HepG2 (cell line): ENCODE data around the gene SMIM22. TPM values are rescaled to one million over a fixed set of nuclear protein-coding genes. Genes with fewer than 3 reads are reported as not detected.

Experiments
- AGO2 ChIP-seq: fragments of 200-400 bp; formaldehyde crosslinking; optimal IDR thresholded peaks from 2 replicates; pipeline ENCODE3; 2017; ENCODE audit warnings: mild to moderate bottlenecking, low read depth, low read length, moderate library complexity
- ATRX ChIP-seq: sonication (generic); formaldehyde crosslinking; IDR thresholded peaks from 2 replicates; pipeline ENCODE4 v1.4.0; 2020; ENCODE audit warnings: missing genetic modification reagents, borderline replicate concordance
- EEA1 ChIP-seq: sonication (generic); formaldehyde crosslinking; IDR thresholded peaks from 2 replicates; pipeline ENCODE4 v1.5.1; 2020; ENCODE audit warnings: mild to moderate bottlenecking, missing genetic modification reagents, borderline replicate concordance
- ELF3 ChIP-seq: IDR thresholded peaks from 2 replicates; pipeline ENCODE4 v1.6.1; 2016; ENCODE audit warnings: missing genetic modification reagents, missing compliant biosample characterization
- EP300 ChIP-seq, 3 experiments: sonication (generic) in 1 of 3; formaldehyde crosslinking in 1 of 3; IDR thresholded peaks; 2 replicates each; pipeline versions ENCODE4 v1.5.1 to v1.6.1; 2011 to 2020; ENCODE audit warnings: low read depth in 2 of 3, low read length in 2 of 3, borderline replicate concordance in 1 of 3, improper control_type of control experiment in 1 of 3, mild to moderate bottlenecking in 1 of 3, missing genetic modification reagents in 1 of 3, moderate library complexity in 1 of 3
- HDAC1 ChIP-seq: sonication (generic); formaldehyde crosslinking; IDR thresholded peaks from 2 replicates; pipeline ENCODE4 v1.5.1; 2020; ENCODE audit warnings: mild to moderate bottlenecking, missing genetic modification reagents
- KLF15 ChIP-seq: sonication (generic); formaldehyde crosslinking; IDR thresholded peaks from 2 replicates; pipeline ENCODE4 v1.8.1; 2023; ENCODE audit warnings: borderline replicate concordance, mild to moderate bottlenecking, inconsistent platforms, missing genetic modification reagents, mixed read lengths
- NFATC3 ChIP-seq: sonication (generic); formaldehyde crosslinking; IDR thresholded peaks from 2 replicates; pipeline ENCODE4 v1.5.1; 2020; ENCODE audit warnings: mild to moderate bottlenecking, missing genetic modification reagents
- PAXIP1 ChIP-seq: sonication (generic); formaldehyde crosslinking; conservative IDR thresholded peaks from 2 replicates; pipeline ENCODE4 v1.4.0; 2020; ENCODE audit warnings: mild to moderate bottlenecking, missing genetic modification reagents, moderate library complexity
- PHF20 ChIP-seq: sonication (generic); formaldehyde crosslinking; IDR thresholded peaks from 2 replicates; pipeline ENCODE4 v1.5.0; 2020; ENCODE audit warnings: mild to moderate bottlenecking, missing genetic modification reagents
- PLSCR1 ChIP-seq: sonication (generic); formaldehyde crosslinking; IDR thresholded peaks from 2 replicates; pipeline ENCODE4 v1.5.0; 2020; ENCODE audit warnings: missing genetic modification reagents, mild to moderate bottlenecking, borderline replicate concordance
- SP4 ChIP-seq: sonication (generic); formaldehyde crosslinking; IDR thresholded peaks from 2 replicates; pipeline ENCODE4 v1.8.1; 2023; ENCODE audit warnings: mild to moderate bottlenecking, missing genetic modification reagents
- ZFP36L2 ChIP-seq: sonication (generic); formaldehyde crosslinking; IDR thresholded peaks from 2 replicates; pipeline ENCODE4 v1.4.0; 2020; ENCODE audit warnings: missing genetic modification reagents
- ZNF296 ChIP-seq: sonication (generic); formaldehyde crosslinking; conservative IDR thresholded peaks from 2 replicates; pipeline ENCODE4 v1.5.0; 2020; ENCODE audit warnings: mild to moderate bottlenecking, missing genetic modification reagents
- ZNF317 ChIP-seq: sonication (generic); formaldehyde crosslinking; IDR thresholded peaks from 2 replicates; pipeline ENCODE4 v1.5.0; 2020; ENCODE audit warnings: mild to moderate bottlenecking, missing genetic modification reagents
- ZNF556 ChIP-seq: sonication (generic); formaldehyde crosslinking; IDR thresholded peaks from 2 replicates; pipeline ENCODE4 v1.4.0; 2020; ENCODE audit warnings: mild to moderate bottlenecking, missing genetic modification reagents, borderline replicate concordance
- ZNF704 ChIP-seq: sonication (generic); formaldehyde crosslinking; IDR thresholded peaks from 2 replicates; pipeline ENCODE4 v1.8.1; 2023; ENCODE audit warnings: mild to moderate bottlenecking, inconsistent platforms, moderate library complexity, missing genetic modification reagents, borderline replicate concordance
- ZNF775 ChIP-seq: sonication (generic); formaldehyde crosslinking; IDR thresholded peaks from 2 replicates; pipeline ENCODE4 v1.4.0; 2020; ENCODE audit warnings: missing genetic modification reagents, mild to moderate bottlenecking, moderate library complexity, borderline replicate concordance
- polyA plus RNA-seq, 8 experiments: library from polyadenylated mRNA; depleted of rRNA in 3 of 8; stranded (reverse) in 7 of 8; unstranded in 1 of 8; fragments of >200 nt; fragmentation: Illumina TruSeq in 4 of 8; extraction: Trizol in 4 of 8; gene quantifications; 2 replicates each; pipeline versions ENCODE4 v1.2.1 to v1.2.3, GENCODE V29; 2011 to 2016; ENCODE audit warnings: low read depth in 4 of 8, missing spikeins in 1 of 8, mixed read lengths in 1 of 8; ENCODE audit not compliant: insufficient read depth in 1 of 8
- total RNA-seq, 5 experiments: library from RNA; depleted of rRNA; stranded (reverse); fragments of >200 nt; fragmentation: Illumina TruSeq; extraction: Trizol; gene quantifications; 2 replicates each; pipeline ENCODE4 v1.2.3, GENCODE V29; 2016; ENCODE audit warnings: low read depth in 1 of 5
- TF ChIP-seq, protein P1 (sequence below): sonication (generic); formaldehyde crosslinking; IDR thresholded peaks from 2 replicates; pipeline ENCODE4 v1.4.0; 2020; ENCODE audit warnings: low read depth, missing genetic modification reagents

The SMIM22 gene
- total and polyA plus RNA-seq, 2 of the 13 experiments (the other 11 are each of a cell fraction or from before 2014, with no cell fraction given): not detected

- TF ChIP-seq EP300 (IDR thresholded peaks at IDR 0.05; ENCODE audit: low read depth in 2 of 2, low read length in 2 of 2) (0 out of 4 replicates have a peak, but pooled peaks of 1 of the 2 experiments have one; percentile 18), EP300 (CRISPR knock-in tag; IDR thresholded peaks at IDR 0.05; ENCODE audit: borderline replicate concordance) (no peak), SP4 (peak; percentile 90; the same call in 1 of the 2 replicates), ZNF317 (CRISPR knock-in tag) (0 out of 2 replicates have a peak, but pooled peaks have one; percentile 29), ZNF296 (no peak), HDAC1 (CRISPR knock-in tag) (peak; percentile 77), ZFP36L2 (no peak), PHF20 (CRISPR knock-in tag) (peak; percentile 72), ZNF775 (CRISPR knock-in tag) (no peak), ATRX (CRISPR knock-in tag) (no peak), AGO2 (no peak), ZNF704 (CRISPR knock-in tag) (no peak; the same call in 1 of the 2 replicates), PLSCR1 (CRISPR knock-in tag) (no peak), EEA1 (CRISPR knock-in tag) (no peak), ELF3 (CRISPR knock-in tag) (peak; percentile 75), KLF15 (CRISPR knock-in tag) (no peak), NFATC3 (CRISPR knock-in tag) (no peak), PAXIP1 (CRISPR knock-in tag) (peak; percentile 29; the same call in 1 of the 2 replicates), ZNF556 (CRISPR knock-in tag) (no peak)
- TF ChIP-seq, protein P1, sequence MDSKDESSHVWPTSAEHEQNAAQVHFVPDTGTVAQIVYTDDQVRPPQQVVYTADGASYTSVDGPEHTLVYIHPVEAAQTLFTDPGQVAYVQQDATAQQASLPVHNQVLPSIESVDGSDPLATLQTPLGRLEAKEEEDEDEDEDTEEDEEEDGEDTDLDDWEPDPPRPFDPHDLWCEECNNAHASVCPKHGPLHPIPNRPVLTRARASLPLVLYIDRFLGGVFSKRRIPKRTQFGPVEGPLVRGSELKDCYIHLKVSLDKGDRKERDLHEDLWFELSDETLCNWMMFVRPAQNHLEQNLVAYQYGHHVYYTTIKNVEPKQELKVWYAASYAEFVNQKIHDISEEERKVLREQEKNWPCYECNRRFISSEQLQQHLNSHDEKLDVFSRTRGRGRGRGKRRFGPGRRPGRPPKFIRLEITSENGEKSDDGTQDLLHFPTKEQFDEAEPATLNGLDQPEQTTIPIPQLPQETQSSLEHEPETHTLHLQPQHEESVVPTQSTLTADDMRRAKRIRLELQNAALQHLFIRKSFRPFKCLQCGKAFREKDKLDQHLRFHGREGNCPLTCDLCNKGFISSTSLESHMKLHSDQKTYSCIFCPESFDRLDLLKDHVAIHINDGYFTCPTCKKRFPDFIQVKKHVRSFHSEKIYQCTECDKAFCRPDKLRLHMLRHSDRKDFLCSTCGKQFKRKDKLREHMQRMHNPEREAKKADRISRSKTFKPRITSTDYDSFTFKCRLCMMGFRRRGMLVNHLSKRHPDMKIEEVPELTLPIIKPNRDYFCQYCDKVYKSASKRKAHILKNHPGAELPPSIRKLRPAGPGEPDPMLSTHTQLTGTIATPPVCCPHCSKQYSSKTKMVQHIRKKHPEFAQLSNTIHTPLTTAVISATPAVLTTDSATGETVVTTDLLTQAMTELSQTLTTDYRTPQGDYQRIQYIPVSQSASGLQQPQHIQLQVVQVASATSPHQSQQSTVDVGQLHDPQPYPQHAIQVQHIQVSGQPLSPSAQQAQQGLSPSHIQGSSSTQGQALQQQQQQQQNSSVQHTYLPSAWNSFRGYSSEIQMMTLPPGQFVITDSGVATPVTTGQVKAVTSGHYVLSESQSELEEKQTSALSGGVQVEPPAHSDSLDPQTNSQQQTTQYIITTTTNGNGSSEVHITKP: peak; percentile 72; the same call in 1 of the 2 replicates
Measured at GRCh38 chr16:4768549-4769305, 26.4 kb upstream of the SMIM22 start (continued).
